Measurements from ENCODE around the gene KDM5A.
"Not testable (repeated sequence)": the region's sequence is repeated elsewhere in the genome, so short reads cannot be mapped to it uniquely, and the experiment has no call there.

Gene KDM5A

DNA sequence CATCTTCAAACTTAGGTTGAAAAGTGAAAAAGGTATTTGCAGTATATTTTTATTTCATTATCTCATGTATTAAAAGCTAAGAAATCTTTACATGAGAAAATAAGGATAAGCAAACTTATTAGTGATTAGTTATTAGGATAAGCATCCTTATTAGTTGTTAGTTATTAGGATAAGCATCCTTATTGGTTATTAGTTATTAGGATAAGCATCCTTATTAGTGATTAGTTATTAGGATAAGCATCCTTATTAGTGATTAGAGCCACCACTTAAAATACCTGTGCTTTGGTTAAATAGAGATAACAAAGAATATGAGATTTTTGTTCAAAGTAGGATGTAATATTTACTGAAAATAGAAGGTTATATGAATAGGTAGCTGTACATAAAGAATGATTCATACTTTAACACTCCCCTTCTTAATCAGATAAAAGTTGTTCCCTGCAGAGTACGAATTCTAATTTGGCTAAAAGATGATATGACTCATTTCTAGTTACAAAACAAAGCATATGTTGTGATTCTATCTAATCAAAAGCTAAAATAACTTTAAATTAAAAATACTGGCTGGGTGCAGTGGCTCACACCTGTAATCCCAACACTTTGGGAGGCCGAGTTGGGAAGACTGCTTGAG is 56.4 kb downstream of the KDM5A start:
- DNase-seq (ENCODE audit: low read depth, low spot score) = no peak

DNA sequence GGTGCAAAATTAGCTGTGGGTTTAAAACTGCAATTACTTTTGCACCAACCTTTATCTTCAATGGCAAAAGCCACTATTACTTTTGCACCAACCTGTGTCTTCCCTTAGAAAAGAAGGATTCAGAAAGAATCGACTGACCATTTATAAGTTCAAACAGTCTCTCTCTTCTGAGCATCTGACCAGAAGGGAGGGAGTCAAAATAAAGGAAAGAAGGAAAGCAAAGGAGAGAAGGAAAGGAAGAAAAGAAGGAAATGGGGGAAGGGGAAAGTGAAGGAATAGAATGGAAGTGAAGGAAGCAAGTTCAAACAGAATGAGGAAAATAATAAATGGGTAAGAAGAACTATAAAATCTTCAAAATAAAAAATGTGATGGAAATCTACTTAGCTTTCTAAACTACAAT is 57.8 kb downstream of the KDM5A start:
- no peak for DNase-seq (ENCODE audit: low read depth, low spot score)

DNA sequence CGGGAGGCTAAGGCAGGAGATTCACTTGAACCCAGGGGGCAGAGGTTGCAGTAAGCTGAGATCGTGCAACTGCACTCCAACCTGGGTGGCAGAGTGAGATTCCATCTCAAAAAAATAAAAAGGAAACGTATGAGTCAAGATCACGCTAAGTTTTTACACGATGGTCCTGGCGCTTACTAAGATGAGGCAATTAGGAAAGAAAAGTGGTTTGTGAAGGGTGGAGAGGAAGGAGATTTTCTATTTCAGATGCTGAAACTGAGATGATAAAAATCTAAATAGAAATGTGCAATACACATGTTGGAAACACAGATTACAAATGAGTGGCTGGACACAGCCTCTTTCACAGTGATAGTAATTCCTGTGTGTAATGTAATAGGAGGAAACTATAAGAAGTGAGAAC is 63.2 kb downstream of the KDM5A start:
- no peak for DNase-seq (ENCODE audit: low read depth, low spot score)

DNA sequence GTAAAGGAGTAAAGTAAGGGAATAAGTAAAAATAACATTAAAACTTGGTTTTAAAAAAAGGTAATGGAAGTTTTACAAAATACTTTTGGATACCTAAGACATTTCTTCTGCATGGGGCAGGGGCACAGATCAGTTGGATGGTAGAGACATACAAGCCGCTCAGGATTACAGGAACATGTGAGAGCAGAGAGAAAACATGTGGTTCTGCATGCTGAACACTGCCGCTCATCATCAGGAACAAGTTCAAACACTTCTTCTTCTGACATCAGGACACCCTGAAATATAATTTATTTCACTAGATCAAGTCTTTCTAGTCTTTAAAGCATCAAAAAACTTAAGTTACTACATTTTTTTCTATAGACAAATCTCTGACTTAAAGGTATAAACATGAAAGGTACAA is 65.6 kb downstream of the KDM5A start:
- DNase-seq (ENCODE audit: low read depth, low spot score) = no peak

DNA sequence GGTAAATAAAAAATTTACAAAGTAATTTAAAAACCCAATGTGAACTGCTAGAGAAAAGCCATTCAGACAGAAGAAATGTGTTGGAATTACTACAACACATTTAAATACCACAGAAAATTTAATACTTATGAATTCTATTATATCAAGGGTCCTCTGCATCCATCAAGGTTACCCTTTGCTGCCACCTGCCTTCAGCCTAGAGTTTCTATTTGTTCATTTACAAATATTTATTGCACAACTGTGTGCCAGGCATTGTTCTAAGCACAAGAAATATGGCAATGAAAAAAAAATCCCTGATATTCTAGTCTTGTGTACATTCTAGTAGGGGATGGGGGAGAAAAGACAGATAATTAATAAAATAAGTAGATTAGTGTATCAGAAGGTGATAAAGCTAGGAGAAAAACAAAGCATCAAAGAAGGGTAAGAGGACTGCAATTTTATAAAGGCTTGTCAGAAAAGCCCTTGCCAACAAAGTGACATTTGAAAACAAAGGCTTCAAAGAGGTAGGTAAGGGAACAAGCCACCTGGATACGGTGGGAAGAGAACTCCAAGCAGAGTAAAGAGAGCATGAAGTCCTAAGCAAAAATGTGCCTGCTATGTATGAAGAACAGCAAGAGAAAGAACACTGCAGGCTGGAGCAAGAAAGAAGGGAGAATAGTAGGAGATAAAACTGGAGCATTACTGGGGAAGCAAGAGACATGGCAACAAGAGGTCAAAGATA is 67.4 kb downstream of the KDM5A start:
- no peak for DNase-seq (ENCODE audit: low read depth, low spot score)

DNA sequence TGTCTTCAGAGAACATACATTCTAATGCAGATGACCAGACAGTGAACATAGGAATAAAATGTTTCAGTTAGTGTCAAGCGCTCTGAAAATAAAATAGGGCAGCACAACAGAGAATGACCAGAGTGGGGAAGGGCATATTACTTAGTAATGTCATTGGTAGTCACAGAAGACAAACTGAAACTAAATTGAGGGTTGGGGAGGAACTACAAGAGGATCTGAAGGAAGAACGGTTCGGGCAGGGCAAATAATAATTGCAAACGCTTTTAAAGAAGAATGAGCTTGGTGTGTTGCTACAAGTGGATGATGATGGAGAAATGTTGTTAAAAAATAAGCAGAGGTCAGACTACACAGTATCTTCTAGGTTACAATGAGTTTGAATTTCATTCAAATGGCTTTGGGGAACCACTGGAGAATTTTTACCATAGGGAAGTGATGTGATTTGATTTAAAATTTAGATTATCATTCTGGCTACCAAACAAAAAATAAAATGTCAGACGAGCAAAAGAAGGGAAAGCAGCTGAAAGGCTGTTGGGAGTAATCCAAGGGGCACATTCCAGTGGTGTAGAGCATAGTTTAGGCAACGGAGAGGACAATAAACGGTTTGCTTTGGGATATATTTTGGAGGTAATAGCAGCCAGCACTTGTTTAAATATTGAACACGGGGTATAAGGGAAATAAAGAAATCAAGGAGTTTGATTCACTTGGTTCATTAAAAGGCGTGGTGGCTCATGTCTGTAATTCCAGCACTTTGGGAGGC is 70.2 kb downstream of the KDM5A start:
- DNase-seq (ENCODE audit: low read depth, low spot score) = no peak

DNA sequence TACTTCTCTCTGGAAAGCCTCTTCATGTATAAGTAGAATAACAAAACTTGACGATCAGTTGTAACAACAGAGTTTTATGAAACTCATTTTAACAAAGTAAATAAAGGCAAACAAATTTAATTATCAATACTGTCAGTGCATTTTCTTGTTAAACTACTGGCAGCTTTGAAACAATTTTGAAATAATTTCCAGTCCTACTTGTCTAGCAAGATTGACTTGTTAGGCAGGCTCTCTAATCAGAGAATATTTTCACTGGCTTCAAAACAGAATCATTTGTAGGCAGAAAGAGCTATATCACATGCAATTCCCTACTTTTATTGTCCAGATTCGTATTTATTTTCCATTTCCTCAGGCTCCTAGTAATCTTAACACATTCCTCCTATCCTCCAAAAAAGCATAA is 80.6 kb downstream of the KDM5A start:
- no peak for DNase-seq (ENCODE audit: low read depth, low spot score)

DNA sequence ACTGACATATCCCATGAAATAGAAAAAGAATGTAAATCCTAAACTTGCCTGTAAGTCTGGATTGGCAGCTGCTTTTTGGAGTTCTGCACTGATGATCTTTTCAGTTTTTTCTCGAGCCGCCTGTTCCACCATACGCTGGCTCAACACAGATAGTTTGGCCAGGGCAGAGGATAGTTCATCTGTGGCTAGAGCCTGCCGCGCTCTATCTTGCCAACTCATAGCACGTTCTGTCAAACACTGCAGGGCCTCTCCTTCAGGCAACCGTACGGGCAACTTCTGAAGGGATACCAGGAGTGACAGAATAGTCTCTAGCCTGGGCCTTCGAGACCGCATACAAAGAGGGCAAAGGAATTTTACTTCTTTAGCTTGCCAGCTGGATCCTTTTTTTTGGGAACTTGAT is 81.7 kb downstream of the KDM5A start:
- DNase-seq (ENCODE audit: low read depth, low spot score) = no peak

DNA sequence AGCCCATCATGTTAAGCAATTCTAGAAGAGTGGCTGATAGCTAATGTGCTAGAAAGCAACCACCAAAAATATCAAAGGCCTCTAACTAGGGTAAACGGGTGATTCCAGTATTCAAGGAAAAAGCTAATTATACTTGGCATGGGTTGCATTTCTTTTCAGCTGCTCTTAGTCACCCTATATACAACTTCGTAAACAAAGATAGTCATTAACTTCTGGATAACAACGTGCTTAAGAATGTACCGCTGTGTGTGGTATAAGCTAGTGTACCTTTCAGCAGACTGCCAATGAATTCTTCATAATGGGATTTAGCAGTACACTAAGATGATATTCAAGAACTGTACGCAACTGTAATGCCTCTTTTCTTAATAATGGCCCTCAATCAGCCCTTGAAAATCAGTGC is 84.3 kb downstream of the KDM5A start:
- DNase-seq (ENCODE audit: low read depth, low spot score) = no peak

DNA sequence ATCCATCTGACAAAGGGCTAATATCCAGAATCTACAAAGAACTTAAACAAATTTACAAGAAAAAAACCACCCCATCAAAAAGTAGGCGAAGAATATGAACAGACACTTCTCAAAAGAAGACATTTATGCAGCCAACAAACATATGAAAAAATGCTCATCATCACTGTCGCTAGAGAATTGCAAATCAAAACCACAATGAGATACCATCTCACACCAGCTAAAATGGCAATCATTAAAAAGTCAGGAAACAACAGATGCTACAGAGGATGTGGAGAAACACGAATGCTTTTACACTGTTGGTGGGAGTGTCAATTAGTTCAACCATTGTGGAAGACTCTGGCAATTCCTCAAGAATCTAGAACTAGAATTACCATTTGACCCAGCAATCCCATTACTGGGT is 86.4 kb downstream of the KDM5A start:
- DNase-seq (ENCODE audit: low read depth, low spot score) = not testable (repeated sequence)

DNA sequence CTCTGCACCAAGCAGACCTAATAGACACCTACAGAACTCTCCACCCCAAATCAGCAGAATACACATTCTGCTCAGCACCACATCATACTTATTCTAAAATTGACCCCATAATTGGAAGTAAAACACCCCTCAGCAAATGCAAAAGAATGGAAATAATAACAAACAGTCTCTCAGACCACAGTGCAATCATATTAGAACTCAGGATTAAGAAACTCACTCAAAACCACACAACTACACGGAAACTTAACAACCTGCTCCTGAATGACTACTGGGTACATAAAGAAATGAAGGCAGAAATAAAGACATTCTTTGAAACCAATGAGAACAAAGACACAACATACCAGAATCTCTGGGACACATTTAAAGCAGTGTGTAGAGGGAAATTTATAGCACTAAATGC is 89.0 kb downstream of the KDM5A start:
- DNase-seq (ENCODE audit: low read depth, low spot score) = not testable (repeated sequence)

DNA sequence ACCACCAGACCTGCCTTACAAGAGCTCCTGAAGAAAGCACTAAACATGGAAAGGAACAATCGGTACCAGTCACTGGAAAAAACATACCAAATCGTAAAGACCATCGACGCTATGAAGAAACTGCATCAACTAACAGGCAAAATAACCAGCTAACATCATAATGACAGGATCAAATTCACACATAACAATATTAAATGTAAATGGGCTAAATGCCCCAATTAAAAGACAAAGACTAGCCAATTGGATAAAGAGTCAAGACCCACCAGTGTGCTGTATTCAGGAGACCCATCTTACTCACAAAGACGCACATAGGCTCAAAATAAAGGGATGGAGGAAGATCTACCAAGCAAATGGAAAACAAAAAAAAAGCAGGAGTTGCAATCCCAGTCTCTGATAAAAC is 89.6 kb downstream of the KDM5A start:
- DNase-seq (ENCODE audit: low read depth, low spot score) = not testable (repeated sequence)

DNA sequence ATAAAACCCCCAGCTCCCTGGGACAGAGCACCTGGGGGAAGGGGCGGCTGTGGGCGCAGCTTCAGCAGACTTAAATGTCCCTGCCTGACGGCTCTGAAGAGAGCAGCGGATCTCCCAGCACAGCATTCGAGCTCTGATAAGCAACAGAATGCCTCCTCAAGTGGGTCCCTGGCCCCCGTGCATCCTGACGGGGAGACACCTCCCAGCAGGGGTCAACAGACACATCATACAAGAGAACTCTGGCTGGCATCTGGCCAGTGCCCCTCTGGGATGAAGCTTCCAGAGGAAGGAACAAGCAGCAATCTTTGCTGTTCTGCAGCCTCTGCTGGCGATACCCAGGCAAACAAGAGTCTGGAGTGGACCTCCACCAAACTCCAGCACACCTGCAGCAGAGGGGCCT is 91.1 kb downstream of the KDM5A start:
- not testable (repeated sequence) for DNase-seq (ENCODE audit: low read depth, low spot score)

DNA sequence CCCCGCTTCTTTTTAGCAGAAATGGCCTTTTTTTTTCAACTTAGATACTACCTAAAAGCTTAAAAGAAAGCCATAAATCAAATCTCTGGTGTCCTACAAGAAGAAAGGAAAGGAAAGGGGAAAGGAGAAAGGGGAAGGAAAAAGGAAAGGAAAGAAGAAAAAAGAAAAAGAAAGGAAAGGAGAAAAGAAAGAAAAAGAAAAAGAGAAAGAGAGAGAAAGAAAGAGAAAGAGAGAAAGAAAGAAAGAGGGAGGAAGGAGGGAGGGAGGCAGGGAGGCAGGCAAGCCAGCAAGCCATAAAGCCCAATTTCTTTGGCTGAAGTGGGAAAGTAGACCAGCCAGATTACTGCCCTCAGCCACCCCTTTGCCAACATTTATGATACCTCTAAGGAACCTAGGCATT is 94.0 kb downstream of the KDM5A start:
- DNase-seq (ENCODE audit: low read depth, low spot score) = no peak

DNA sequence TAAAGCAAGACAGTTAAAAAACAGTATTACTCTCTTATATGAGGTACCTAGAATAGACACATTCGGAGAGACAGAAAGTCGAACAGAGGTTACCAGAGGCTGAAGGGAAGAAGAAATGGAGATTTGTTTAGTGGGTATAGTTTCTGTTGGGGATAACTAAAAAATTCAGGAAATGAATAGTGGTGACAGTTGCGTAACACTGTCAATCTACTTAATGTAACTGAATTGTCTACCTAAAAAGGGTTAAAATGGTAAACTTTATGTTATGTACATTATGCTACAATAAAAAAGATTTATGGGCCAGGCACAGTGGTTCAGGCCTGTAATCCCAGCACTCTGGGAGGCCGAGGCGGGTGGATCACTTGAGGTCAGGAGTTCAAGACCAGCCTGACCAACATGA is 95.9 kb downstream of the KDM5A start:
- no peak for DNase-seq (ENCODE audit: low read depth, low spot score)

DNA sequence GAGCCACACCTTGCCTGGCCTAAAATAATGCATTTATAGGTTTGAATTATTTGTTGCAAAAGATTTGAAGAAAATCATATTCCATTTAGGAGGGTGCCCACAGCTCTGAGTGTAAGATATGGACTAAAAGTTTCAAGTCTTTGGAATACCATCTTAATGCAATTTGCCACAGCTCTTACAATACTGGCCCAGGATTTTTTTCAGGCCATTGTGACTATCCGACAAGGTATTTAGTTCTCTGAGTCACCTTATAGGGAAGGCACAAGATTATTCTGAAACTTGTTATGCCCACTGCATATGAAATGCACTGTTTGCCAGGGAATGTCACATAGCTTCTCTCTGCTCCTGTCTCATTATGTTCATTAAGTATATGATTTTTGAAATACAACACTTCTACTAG is 96.9 kb downstream of the KDM5A start:
- DNase-seq (ENCODE audit: low read depth, low spot score) = no peak

DNA sequence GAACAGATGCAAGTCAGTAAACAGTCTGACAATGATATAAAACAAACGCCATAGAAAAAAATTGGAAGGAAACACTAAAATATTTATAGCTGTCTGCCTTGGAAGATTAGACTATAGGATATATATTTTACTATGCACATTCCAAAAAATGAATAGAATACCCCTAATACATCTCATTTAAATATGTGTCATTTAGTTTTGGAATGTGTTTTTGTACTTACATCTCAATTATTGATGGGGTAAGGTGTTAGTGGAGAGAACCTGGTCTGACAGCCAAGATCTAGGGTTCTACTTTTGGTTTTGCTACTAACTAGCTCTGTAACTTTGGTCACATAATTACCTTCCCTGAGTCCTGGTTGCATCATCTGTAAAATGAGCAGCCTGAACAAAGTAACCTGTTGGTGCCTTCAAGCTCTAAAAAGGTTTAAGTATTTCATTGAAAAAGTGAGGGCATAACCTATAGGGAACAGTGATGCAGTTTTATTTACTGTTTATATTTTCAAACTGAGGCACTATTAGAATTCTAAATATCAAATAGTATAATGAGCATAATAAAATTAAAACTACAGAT is 97.9 kb downstream of the KDM5A start:
- no peak for DNase-seq (ENCODE audit: low read depth, low spot score)

DNA sequence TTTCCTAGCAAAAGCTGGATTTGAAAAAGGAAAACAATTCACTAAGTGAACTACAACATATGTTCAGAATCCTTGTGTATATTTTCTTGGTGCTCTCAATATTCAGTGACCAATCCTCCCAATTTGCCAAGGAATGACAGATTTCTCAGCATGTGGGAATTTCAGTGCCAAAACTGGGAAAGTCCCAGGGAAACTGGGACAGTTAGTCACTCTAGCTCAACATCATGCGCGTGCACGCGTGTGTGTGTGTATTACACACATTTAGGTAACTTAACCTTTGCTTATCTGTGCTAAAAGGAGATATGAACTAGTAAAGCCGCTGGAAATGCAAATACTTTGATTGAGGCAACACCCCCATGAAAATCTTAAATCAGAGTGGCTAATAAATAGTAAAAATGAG is 100.4 kb downstream of the KDM5A start:
- no peak for DNase-seq (ENCODE audit: low read depth, low spot score)

DNA sequence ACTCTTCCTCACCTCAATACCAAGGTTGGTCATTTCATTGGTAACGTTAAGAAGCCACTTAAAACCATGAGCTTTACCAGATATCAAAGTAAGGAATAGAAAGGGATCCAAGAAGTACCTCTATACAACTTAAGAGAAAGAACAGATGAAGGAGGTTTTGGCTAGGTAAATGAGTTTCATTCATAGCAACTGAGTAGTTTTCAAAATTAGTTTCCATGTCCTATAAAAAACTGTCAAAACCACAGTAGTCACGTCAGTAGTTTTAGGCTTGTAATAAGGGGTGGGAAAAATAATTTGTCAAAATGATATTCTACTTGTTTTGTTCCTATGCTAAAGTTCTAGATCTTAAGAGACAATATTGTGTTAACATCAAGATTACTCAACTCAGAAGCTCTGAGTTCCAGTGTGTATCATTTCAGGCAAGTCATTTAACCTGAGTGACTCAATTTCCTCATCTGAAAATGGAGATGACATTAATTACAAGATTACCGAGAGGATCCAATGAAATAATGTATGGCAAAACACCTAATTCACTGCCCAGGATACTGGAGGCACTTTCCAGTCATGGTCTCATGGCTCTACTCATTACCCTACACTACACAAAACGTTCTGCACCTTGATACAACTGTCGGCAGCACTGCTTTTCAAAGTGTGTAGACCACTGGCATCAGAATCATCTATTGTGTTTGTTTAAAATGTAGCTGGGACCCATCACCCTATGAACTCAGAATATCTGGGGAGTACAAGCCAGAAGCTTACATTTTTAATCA is 102.4 kb downstream of the KDM5A start:
- no peak for DNase-seq (ENCODE audit: low read depth, low spot score)

DNA sequence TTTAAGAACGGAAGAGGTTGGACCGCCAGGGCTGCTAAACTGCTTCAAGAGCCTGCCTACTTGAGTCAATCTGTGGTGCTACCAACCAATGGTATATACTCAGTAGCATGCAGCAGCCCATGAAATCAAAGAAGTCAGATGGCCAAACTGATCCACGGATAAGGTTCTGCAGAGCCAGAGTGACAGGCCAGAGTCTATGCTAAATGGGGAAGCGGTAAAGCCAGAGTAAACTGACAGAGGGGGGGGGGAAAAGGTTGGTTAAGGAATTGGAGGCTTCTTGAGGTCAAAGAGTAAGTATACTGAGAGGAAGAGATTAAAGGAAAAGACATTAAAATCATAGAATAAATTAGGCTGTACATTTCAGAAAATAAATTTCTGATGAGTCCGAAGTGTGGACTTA is 111.1 kb downstream of the KDM5A start:
- DNase-seq (ENCODE audit: low read depth, low spot score) = no peak

DNA sequence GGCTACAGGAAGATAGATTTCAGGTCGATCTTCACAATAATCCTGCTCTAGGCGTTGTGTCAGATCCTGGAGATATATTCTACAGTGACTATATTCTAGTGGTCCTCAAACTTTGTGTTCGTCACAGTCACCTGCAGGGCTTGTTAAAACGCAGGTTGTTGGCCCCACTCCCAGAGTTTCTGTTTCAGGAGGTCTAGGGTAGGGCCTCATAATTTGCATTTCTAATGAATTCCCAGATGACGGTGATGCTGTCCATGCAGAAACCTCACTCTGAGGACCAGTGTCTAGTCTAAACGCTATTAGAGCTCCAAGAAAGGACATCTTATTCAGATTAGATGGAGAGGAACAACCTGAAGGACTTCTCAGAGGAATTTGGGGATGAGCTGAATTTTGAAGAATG is 113.3 kb downstream of the KDM5A start:
- no peak for DNase-seq (ENCODE audit: low read depth, low spot score)

DNA sequence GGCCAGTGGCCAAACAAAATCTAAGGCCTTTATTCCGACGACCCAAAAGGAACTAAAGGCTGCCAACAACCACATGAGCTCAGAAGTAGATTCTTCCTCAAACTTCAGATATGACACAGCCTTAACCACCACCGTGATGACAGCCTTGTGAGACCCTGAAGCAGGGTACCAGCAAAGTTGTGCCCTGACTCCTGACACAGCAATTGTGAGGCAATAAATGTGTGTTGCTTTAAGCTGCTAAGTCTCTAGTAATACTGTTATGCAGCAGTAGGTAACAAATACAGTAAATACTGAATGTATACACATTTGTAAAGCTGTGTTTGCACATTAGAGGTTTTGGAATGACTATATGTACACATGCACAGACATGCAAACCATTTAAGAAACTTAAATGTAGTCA is 115.7 kb downstream of the KDM5A start:
- DNase-seq (ENCODE audit: low read depth, low spot score) = no peak

Data from activated naive CD8-positive, alpha-beta T cell treated with anti-CD3 and anti-CD28 coated beads, Interleukin-2, amount 50 U/mL, for 16 hours (primary cell).